ENCODE measurements around the gene ATP4B.

Gene ATP4B

DNA sequence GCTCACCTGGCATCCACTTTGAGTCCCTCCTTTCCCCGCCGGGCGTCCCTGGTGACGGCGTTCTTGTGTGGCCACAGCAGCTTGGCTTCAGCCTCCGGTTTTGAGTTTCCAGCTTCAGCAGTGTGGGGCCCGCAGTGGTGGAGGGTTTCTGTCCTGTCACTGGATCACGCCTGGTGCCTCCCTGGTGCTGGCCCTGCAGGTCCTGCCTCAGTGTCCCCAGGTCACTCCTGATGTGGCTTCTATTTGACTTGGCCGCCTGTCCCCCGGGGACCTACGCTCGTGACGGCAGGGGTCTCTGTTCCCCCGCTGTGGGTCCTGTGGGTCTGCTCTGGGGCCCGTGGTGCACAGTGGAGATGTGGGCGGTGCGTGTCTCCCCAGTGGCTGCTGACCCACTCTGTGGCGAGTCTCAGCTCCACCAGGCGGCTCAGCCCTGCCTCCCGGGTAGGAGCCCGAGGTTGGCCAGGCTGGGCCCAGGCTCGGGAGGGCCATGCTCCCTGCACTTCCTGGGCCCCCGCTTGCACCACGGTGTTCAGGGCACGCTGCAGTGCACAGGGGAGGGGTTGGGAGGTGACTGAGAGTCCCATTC, 1.9 kb downstream of the ATP4B start:
- no peak for DNase-seq

DNA sequence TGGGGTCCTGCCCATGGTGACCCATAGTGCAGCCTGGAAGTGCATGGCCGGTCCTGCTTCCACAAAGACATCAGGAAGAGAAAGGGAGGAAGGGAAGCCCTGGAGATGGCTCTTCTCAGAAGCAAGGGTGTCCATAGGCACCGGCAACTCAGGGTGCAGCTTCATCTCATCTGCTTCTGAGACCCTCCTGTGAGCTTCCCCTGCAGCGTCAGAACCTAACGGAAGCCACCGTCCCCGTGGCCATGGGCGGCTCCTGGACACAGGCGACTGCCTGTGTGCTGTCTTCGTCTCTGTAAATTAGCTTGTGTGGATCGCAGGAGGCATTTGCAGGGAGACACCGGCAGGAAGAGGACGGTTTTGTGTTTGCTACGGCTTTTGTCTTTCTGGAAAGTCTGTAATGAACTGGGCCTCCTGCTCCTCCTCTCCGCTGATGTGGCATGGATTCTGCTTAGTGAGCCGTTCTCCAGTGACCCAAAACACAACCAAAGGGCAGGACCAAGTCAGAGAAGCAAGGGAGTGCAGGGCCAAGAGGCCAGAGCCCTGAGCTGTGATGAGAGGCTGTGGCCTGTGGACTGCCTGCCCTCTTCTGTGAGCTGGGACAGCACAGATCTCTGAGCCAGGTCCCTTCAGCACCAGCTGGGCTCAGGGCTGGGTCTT, 2.5 kb downstream of the ATP4B start:
- no peak for DNase-seq

DNA sequence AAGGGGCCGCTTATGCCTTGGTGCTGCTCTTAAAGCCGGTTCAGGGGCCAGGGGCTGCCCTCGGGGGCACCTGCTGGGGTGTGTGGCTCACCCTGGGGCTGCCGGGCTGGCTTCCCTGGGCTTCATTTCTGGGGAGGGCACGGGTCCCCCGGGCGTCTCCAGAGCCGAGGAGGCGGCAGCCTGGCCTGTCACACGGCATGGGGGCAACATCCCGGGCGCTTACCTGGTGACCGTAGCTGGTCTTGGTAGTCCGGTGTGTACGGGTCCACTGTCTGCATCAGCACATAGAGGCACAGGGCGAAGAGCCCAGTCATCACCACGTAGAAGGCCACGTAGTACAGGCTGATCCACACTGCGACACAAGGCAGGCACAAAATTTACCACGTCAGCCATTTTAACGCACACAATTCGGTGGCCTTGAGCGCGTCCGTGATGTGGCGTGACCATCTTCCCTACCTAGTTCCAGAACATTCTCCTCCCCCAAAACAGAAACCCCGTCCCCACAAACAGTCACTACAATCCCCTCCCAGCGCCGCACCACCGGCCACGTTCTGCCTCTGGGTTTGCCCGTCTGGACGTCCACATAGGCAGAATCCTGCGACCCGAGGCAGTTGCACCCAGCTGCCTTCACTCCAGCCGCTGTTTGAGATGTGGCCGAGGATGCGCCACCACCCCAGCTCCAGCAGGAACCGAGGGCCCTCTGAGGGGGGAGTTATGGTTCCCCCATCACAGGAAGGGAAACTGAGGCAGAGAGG, 3.2 kb downstream of the ATP4B start:
- no peak for DNase-seq

DNA sequence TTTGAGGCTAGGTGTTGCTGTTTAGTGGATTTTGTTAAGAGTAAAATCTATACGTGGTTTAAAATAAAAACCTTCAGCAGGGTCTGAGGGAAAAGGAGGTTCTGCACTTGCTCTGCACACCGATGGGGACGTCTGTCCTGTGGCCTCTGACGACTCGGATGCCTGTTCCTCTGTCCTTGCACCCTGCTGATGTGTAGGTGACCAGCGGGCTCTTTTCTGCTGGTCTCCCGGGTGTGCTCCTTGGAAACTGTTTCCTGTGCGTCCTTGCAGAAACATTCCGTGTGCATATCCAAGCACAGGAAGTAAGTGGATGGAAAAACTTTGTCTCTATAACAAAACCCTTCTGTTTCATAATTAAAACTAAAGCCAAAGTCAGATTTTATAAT, 3.8 kb downstream of the ATP4B start:
- DNase-seq: no peak

DNA sequence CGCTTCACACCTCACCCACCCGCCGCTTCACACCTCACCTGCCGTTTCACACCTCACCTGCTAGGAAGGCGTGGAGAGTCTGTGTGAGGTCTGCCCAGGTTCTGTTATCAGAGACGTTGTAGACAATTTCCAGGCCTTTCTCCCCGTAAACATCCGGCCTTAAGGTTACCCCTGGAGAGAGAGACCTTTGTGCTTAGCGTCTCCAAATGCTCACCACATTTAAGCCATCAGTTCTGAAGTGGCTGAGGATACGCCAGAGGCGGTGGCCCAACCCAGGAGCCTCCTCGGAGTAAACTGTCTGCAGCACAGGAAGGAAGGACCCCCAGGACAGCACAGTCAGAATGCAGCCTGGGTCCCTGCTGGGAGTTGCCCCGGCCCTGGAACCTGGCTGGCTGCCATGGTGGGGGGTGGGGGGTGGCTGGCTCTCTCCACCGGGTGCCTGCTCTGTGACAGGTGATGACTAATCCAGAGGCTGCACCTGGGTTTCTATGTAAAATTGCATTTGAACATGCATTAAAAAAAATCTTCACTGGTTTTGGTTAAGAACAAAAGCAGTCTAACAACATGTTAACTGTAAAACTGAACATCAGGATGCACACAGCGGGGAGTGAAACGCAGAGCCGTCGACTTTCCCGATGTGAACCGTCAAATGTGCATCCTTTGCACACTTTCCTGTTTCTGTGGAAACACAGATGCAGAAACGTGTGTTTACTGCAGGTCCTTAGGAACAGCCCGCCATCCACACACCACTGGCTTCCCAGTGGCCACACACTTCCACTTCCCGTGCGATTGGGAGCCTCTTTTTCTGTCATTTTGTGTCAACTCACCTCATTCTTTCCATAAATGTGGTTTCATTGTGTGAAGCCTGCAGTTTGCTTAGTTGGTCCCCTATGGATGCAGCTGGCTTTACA, 4.5 kb downstream of the ATP4B start:
- peak; percentile 36 for DNase-seq

DNA sequence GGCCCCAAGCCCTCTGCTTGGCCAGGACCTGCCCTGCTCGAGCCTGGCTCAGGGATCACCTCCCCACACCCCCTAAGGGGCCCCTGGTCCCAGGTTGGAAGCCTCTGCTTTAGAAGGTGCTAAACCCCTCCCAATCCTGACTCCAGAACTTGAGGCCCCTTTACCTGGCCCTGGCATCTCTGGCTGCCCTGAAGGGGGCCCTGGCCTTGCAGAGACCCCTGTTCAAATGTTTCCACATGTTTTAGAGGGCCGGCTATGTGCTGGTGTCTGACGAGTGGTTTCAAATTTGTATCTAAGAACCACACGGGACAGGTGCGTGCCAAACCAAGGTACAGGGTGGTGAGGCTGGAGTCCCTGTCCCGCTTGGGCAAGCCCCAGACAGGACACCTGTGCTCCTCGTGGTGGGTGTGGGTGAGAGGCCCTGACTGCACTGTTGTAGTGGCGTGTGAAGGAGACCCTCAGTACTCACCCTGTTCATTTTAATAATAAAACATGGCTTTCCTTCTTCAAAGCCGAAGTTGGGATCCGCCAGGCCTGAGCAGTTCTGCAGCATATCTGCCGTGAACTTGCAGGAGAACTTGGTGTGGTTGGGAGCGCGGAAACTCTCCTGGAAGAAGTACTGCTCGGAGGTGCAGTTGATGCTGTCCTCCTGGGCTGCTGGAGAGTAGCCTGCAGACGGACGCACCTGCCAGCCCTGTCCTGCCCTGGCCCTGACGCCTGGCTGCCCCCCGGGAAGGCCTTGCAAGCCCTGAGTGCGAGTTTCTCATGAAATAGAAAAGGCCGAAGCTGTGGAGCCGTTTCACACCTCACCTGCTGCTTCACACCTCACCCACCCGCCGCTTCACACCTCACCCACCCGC, 5.4 kb downstream of the ATP4B start:
- no peak for DNase-seq

DNA sequence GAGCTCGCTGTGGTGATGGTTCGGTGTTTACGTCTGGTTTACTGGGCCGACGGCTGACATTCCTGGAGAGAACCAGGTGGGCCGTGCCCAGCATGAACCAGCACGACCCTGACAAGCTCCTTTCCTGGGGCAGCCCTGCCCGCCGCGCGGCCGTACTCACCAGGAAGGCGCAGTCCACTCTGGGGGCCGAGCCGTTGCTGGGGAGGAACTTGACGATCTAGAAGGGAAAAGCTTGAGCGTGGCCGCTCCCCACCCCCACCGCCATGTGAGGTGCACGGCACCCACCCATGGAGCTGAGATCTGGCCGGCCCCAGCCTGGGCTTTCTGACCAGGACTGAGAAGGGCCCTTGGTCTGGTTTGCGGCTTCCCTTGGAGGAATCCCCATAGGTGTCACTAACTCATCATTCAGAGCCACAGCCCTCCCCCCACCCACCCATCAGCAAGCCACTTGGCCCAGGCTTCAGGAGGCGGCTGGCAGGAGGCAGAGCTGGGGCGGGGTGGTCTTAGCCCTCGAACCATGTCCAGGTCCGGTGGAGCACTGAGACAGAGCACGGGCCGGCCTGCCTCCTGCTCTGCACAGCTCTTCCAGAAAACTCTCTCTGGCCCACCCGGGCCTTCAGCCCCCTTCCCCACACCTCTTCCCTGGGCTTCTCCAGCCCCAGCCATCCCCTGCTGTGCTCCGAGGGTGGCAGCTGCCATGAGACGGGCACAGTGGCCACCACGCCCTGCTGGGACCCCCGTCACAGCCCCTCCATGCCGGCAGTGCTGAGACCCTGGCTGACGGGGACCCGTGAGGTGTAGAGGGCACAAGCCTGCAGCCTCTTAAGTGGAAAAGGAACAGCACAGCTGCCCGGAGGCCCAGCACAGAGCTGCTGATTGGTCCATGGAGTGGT, 6.2 kb downstream of the ATP4B start:
- no peak for DNase-seq

DNA sequence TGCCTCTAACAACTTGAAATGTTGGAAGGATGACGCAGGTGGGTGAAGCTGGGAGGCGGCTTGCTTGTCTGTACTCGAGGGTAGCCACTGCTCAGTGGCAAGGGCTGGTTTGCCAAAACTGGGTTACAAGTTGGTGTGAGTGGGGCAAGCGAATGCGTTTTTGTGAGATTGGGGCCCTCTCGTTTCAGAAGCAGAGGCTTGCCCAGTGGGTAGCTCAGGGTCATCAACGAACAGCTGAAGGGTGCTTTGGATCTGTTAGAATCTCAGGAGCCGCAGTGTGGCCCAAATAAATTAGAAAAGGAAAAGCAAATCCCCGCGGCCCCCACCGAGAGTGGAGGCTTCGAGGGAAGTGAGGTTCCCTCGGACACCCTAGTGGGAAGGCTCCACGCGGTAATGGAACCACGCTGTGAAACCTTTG, 7.3 kb downstream of the ATP4B start:
- DNase-seq: no peak

DNA sequence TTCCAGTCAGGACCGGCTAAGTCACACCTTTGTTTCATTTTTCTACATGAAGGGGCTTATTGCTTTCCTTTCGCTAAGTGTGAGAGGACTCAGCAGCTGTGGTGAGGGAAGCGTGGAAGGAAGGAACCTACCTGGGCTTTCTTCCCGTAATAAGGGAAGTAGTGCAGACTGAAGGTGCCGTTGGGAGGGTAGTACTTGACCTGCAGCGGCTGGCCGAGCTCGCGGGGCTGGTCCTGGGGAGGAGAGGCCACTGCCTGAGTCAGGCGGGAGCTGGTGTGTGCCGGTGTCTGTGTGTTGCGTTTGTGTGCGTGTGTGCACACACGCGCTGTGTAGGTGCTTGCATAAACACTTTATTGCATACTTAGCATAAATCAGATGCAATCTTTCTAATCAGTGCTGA, 7.7 kb downstream of the ATP4B start:
- no peak for DNase-seq

DNA sequence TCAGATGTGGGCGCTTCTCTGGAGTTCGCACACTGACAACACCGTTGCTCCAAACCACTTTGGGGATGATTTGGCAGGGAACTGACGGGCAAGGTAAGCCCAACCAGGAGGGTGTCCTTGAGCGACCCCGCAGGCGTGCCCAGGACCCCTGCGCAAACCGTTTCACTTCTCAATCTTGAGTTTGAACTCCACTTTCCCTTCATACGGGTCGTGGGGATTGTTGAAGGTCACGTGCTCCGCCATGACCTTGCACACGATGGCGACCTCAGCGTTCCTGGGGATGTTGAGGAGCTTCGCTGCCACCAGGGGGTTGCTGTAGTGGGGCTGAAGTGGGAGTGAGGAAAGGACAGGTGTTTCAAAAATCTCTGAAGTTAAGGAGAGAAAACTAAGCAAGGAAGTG, 8.8 kb downstream of the ATP4B start:
- peak; percentile 62 for DNase-seq

DNA sequence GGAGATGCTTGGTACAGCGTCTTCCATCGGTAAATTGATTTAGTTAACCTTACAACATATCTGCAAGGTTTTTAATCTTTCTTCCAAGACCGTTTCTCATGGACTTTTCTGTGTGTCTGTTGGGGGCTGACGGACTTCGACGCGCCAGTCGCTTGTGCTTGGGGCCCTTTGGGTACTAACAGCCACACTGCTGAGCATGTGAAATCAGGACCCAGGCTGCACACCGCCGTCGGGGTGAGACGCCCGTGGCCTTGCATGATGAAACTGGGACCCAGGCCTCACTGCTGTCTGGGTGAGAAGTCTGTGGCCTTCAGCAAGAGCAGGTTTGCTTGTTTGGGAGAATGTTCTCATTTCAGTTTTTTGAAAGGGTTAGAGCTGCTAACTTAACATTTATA, 9.8 kb downstream of the ATP4B start:
- DNase-seq: no peak

DNA sequence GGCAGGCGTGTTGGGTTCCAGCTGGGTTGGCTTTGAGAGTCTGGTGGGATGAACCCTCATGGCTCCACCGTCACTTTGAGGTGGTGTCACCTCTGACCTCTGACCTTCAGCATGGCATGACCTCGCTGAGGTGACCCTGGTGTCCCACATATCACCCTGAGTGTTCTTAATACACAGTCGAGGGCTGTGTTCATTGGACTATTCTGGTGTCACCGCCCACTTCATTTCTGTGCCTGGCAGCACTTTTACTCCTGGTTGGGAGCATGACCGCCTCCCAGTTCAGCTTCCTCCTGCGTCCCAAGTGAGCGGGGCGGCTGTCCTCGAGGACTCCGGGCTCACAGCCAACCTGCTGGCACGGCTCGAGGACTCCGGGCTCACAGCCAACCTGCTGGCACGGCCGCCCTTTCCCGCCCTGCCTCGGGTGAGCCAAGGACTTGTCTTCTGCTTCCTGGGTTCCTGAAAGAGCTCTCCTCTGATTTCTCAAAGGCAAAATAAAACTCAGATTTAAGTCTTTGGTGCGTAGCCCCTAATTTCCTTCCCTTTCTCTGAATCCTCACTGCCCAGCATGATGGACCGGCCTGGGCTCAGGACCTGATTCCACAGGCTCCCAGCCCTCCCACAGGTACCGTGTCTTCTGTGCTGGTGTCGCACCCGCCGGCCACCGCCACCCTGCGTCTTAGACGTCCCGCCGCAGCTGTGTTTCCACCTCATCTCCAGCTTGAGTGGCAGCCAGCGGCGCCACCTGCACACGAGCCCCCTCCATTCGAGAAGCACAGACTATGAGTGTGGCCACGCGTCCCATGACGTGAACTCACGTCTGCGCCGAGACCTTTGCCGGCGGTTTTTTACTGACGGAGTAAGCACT, 10.4 kb downstream of the ATP4B start:
- DNase-seq: peak; percentile 98

DNA sequence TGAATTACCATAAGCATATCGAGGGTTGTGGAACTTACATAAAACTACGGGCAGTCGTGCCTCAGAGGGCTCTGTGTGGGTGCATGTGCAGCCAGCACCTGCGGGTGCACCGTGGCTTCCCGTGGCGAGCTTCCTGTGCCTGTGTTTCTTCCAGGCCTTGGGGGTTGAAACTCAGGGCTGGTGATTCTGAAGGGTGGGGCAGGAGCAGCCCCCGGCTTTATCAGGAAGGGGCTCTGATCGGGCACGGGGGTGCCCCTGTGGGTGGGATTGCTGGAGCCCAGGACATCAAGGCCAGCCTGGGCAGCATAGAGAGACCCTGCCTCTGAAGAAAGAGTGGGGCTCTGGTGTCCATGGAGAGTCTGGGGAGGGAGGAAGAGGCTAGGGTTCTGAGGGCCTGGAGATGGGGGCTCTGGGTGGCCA, 11.1 kb downstream of the ATP4B start:
- DNase-seq: no peak

DNA sequence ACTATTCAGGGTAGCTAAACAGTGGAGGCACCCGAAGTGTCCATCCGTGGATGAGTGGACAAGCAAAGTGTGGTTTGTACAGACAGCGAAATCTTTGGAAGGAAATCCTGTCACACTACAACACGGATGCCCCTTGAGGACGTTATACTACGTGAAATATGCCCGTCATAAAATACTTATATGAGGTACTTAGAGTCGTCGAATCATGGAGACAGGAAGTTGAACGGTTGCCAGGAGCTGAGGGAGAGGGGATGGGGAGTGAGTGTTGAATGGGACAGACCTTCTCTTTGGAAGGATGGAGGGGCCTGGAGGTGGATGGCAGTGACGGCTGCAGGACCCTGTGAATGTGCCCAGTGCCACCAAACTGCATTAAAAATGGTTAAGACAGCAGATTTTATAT, 11.6 kb downstream of the ATP4B start:
- peak; percentile 89 for DNase-seq

DNA sequence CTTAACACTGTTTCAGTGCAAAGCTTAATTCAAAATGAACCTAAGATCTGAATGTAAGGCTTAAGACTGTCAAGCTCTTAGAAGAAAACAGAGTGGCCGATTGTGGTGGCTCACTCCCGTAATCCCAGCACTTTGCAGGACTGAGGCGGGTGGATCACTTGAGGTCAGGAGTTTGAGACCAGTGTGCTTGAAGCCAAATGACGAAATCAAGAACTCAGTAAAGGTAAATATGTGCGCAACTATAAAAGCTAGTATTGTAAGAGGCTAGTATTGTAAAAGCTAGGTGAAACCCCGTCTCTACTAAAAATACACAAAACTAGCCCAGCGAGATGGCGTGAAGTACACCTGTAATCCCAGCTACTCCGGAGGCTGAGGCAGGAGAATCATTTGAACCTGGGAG, 12.7 kb downstream of the ATP4B start:
- no peak for DNase-seq

DNA sequence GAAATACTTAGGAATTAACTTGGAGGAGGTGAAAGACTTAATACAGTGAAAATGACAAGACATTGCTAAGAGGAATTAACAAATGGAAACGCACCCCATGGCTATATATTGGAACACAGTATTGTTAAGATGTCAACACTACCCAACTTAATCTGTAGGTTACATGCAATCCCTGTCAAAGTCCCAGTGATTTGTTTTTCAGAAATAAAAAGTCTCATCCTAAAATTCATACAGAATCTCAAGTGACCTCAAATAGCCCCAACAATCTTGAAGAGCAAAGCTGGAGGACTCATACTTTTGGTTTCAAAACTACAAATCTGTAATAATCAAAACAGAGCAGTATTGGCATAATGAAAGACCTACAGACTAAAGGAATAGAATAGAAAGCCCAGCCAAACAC, 13.2 kb downstream of the ATP4B start:
- no peak for DNase-seq

DNA sequence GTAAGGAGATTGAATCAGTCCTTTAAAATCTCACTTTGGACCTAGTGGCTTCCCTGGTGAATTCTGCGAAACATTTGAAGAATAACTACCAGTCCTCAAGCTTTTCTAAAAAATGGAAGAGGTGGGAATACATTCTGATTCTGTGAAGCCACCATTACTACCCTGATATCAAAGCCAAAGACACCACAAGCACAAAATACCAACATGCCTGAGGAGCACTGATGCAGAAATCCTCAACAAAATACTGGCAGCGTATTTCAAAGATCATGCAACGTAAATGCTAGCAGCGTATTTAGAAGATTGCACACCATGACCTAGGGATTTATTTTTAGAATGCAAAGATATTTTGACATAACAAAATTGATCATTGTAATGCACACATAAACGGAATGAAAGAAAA, 14.4 kb downstream of the ATP4B start:
- no peak for DNase-seq

DNA sequence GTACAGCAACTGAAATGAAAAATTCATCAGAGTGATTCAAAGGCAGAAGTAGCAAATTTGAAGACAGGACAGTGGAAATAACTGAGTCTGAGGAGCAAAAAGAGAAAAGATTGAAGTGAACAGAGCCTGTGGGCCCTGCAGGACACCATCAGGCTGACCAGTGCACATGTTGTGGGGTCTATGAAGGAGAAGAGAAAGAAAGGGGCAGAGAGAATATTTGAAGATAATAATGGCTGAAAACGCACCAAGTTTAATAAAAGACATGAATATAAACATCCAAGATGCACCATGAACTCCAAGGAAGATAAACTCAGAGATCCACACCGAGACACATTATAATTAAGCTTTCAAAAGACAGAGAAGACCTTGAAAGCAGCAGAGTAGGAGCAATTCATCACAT, 15.4 kb downstream of the ATP4B start:
- DNase-seq: no peak

DNA sequence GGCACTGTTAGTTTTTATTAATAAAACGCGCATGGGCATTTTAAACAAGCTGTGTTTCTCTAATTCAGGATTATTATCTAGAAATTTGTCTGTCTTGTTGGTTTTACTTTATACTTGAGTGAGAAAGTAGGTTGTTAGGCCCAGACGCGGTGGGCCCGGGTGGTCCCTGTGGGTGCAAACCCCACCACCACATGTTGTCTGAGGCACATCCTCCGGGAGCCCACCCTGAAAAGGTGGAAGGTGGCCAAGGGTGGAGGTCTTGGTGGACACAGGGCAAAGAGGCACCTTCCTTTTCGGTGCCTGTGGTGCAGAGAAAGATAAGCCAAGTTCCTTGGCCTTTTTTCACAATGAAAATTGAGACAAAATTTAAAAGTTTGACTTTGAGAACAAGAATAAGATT, 16.6 kb downstream of the ATP4B start:
- DNase-seq: no peak

DNA sequence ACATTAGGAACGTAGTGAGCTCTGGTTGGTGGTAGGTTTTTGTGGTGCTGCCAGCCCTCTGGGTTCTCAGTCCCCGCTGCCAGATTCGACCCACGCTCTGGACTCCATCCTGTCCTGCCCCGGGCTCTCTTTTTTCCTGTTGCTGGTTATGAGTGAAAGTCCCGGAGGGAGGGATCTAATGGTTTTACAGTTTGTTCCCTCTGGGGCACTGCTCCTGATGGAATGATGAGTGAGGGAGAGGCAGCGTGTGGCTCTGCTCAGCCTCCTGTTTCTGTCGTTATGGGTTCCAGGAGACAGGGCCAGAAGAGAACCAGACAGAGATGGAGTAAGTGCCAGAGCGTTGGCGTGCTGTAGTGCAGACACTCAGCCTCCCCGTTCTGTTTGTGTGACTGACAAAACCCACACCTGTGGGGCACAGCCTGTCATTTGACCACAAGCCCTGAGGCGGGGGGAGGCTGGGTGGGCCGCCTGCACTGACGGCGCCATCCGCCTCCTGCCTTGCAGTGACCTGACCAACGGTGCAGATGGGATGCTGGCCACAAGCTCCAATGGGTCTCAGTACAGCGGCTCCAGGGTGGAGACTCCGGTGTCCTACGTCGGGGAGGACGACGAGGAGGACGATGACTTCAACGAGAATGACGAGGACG, 18.3 kb downstream of the ATP4B start:
- no peak for DNase-seq
